Activated CD8-positive, alpha-beta T cell treated with anti-CD3 and anti-CD28 coated beads, Interleukin-2, amount 10 ng/mL, durations not matched to agents 7 days and 5 days (primary cell): ENCODE data around the gene NCBP1. TPM values are rescaled to one million over a fixed set of nuclear protein-coding genes. Genes with fewer than 3 reads are reported as not detected.
A peak's percentile ranks its signal among the peaks of the same experiment; 100 is the strongest.

Experiments used
- ATAC-seq: fragments of 150-1000 bp; cut with Tn5 transposase; one replicate; pipeline ENCODE4 v1.10.0; 2021; ENCODE audit warnings: moderate library complexity
- CTCF ChIA-PET: fragments of 350-600 bp; sonication (Branson Sonifier 250); formaldehyde crosslinking; loops from one replicate; lab custom pipeline; 2021; ENCODE audit warnings: antibody characterized with exemption; lab: Charles Lee
- POLR2A ChIA-PET: fragments of 350-600 bp; sonication (Branson Sonifier 250); formaldehyde crosslinking; loops from one replicate; lab custom pipeline; 2021; ENCODE audit warnings: antibody characterized with exemption; lab: Charles Lee
- DNase-seq: peaks from one replicate; pipeline ENCODE4 v3.0.0-alpha.2; 2020
- H3K27ac Mint-ChIP-seq: one replicate; pipeline ENCODE4 v1.8.0; 2021; ENCODE audit warnings: mild to moderate bottlenecking, mixed read lengths
- H3K27me3 Mint-ChIP-seq: one replicate; pipeline ENCODE4 v1.8.0; 2021; ENCODE audit warnings: low read depth, mixed read lengths
- H3K36me3 Mint-ChIP-seq: one replicate; pipeline ENCODE4 v1.8.0; 2021; ENCODE audit warnings: low read depth, mixed read lengths
- H3K4me1 Mint-ChIP-seq: one replicate; pipeline ENCODE4 v1.8.0; 2021; ENCODE audit warnings: low read depth, mixed read lengths
- H3K4me3 Mint-ChIP-seq: one replicate; pipeline ENCODE4 v1.8.0; 2021; ENCODE audit warnings: mild to moderate bottlenecking, mixed read lengths
- H3K9me3 Mint-ChIP-seq: one replicate; pipeline ENCODE4 v1.8.0; 2022; ENCODE audit warnings: mixed read lengths; ENCODE audit not compliant: insufficient read depth
- total RNA-seq, 2 experiments: library from RNA; stranded (reverse); gene quantifications; one replicate each; pipeline ENCODE4 v1.2.3, GENCODE V29; 2021

The NCBP1 gene
- total RNA-seq, 2 experiments from 2014 or later, result 45.1 to 45.9 TPM

- ChIA-PET POLR2A (no interaction called here), CTCF (interaction anchor here (0.9 to 2.6 kb wide), 4 partner anchors 16 to 210 kb away, joined by 3 to 10 read pairs (median 3); no protein-coding TSS in a partner anchor)
- Mint-ChIP-seq H3K36me3 (no peaks in the 10 kb centered on the region), H3K27ac (no peak overlapping the region), H3K4me1 (peaks cover 29% of the 10 kb centered on the region), H3K9me3 (no peaks in the 10 kb centered on the region), H3K4me3 (peak overlapping the region; percentile 8), H3K27me3 (peaks cover 26% of the 10 kb centered on the region)
- ATAC-seq (peak; percentile 32), DNase-seq (no peak)
Observed at GRCh38 chr9:97714435-97714834, 80.8 kb downstream of the NCBP1 start.

GRCh38 chr9:97717866-97718265 is 84.2 kb downstream of the NCBP1 start:
- no peaks in the 10 kb centered on the region for H3K36me3 Mint-ChIP-seq
- ChIA-PET POLR2A (no interaction called here), CTCF (interaction anchor here (0.6 to 1.6 kb wide), 2 partner anchors 9 to 12 kb away, joined by 3 read pairs; no protein-coding TSS in a partner anchor)
- ATAC-seq, result no peak
- H3K9me3 Mint-ChIP-seq, result peaks cover 4% of the 10 kb centered on the region
- no peak overlapping the region for H3K4me3 Mint-ChIP-seq
- peaks cover 16% of the 10 kb centered on the region for H3K4me1 Mint-ChIP-seq
- no peak for DNase-seq
- H3K27me3 Mint-ChIP-seq, result peaks cover 23% of the 10 kb centered on the region
- no peak overlapping the region for H3K27ac Mint-ChIP-seq

GRCh38 chr9:97721396-97721795 is 87.8 kb downstream of the NCBP1 start:
- ChIA-PET POLR2A (no interaction called here), CTCF (no interaction called here)
- no peak for ATAC-seq

GRCh38 chr9:97722331-97722730 is 88.7 kb downstream of the NCBP1 start:
- ChIA-PET CTCF (no interaction called here), POLR2A (no interaction called here)

More at GRCh38 chr9:97721396-97721795, 87.8 kb downstream of the NCBP1 start:
- Mint-ChIP-seq H3K36me3 (no peaks in the 10 kb centered on the region), H3K27ac (no peak overlapping the region), H3K9me3 (peaks cover 4% of the 10 kb centered on the region), H3K4me3 (no peak overlapping the region), H3K27me3 (peaks cover 32% of the 10 kb centered on the region), H3K4me1 (no peaks in the 10 kb centered on the region)
- DNase-seq, result no peak

More at GRCh38 chr9:97722331-97722730, 88.7 kb downstream of the NCBP1 start:
- H3K4me1 Mint-ChIP-seq, result no peaks in the 10 kb centered on the region
- peaks cover 30% of the 10 kb centered on the region for H3K27me3 Mint-ChIP-seq
- no peak for DNase-seq
- no peaks in the 10 kb centered on the region for H3K36me3 Mint-ChIP-seq
- peaks cover 4% of the 10 kb centered on the region for H3K9me3 Mint-ChIP-seq
- no peak overlapping the region for H3K27ac Mint-ChIP-seq
- no peak overlapping the region for H3K4me3 Mint-ChIP-seq
- ATAC-seq, result no peak

Other genes starting within 250 kb of the NCBP1 start
- 1 to 10 TPM; 9.3 to 9.6 TPM for gene TDRD7, start 221.7 kb upstream of the NCBP1 start, total RNA-seq
- under 1 TPM; 0.16 to 0.29 TPM for gene TMOD1, start 132.2 kb upstream of the NCBP1 start, total RNA-seq
- 10 to 100 TPM; 13.0 to 15.6 TPM for gene TSTD2, start 453 bp upstream of the NCBP1 start, total RNA-seq
- 10 to 100 TPM; 10.2 TPM for gene XPA, start 63.5 kb downstream of the NCBP1 start, total RNA-seq
- under 1 TPM in 1 of 2 experiments, not detected in 1; 0.08 TPM for gene FOXE1, start 219.4 kb downstream of the NCBP1 start, total RNA-seq